ENCODE results near the gene P3H2. TPM values are rescaled to one million over a fixed set of nuclear protein-coding genes. Genes with fewer than 3 reads are reported as not detected.
A peak's percentile ranks its signal among the peaks of the same experiment; 100 is the strongest.

P3H2 gene
- total and polyA plus RNA-seq, 2 experiments from 2014 or later: 56.7 to 56.8 TPM

DNA sequence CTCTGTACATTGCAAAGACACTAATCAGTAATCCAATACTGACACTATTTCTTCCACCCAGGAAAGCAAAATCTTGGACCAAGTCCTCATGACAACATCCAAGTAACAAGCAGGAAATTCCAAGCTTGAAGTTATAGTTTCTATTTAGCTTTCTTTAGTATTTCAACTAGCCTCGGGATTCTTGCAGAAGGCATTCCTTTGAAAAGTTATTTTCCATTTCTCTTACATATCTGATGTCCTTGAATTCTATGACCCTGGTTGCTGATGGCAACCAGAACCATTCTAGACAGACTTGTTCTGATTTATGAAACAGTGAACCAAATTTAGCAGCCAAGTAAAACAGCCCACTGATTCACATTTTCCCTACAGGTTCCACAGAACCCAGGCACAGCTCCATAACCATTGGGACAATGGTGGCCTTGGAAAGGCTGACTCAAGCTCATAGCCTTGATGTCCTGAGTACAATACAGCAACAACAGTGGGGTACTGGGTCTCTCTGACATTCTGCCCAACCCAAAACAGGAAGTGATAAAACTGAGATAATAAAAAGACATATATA lies 26.5 kb downstream of the P3H2 start:
- Histone ChIP-seq H3K4me1 (ENCODE audit: low read depth) (peaks cover 38% of the 10 kb centered on the region), H3K27ac (peak overlapping the region; percentile 6), H3K27me3 (no peaks in the 10 kb centered on the region), H3K9me3 (ENCODE audit: low read depth) (no peaks in the 10 kb centered on the region), H3K4me3 (no peak overlapping the region), H3K36me3 (no peaks in the 10 kb centered on the region)
- DNase-seq (ENCODE audit: low read depth in 1 of 2, low spot score in 1 of 2): peak in 1 of 2 donors; percentile 78
- TF ChIP-seq, protein P1, sequence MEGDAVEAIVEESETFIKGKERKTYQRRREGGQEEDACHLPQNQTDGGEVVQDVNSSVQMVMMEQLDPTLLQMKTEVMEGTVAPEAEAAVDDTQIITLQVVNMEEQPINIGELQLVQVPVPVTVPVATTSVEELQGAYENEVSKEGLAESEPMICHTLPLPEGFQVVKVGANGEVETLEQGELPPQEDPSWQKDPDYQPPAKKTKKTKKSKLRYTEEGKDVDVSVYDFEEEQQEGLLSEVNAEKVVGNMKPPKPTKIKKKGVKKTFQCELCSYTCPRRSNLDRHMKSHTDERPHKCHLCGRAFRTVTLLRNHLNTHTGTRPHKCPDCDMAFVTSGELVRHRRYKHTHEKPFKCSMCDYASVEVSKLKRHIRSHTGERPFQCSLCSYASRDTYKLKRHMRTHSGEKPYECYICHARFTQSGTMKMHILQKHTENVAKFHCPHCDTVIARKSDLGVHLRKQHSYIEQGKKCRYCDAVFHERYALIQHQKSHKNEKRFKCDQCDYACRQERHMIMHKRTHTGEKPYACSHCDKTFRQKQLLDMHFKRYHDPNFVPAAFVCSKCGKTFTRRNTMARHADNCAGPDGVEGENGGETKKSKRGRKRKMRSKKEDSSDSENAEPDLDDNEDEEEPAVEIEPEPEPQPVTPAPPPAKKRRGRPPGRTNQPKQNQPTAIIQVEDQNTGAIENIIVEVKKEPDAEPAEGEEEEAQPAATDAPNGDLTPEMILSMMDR (IDR thresholded peaks at IDR 0.05; ENCODE audit: low read depth, low read length): no peak

DNA sequence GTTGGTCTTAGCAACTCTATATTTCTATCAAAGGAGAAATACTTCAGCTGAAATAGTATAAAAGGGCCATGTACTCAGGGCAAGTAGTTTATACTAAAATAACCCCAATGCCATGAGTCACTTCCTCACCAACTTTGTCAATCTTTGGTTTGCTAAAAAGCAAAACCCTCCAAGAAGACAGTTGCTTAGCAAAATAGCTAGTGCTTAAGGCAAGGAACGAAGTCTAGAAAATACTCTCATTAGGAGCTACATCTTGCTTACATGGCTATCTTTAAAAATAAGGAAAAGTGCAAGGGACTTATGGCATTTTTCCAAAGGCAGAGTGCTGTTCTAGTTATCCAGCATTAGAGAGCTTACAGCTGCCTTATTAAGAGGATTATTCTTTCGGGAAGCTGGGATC lies 28.4 kb downstream of the P3H2 start:
- Histone ChIP-seq H3K4me1 (ENCODE audit: low read depth) (peaks cover 24% of the 10 kb centered on the region), H3K9me3 (ENCODE audit: low read depth) (no peaks in the 10 kb centered on the region), H3K36me3 (no peaks in the 10 kb centered on the region), H3K27me3 (no peaks in the 10 kb centered on the region), H3K4me3 (no peak overlapping the region), H3K27ac (no peak overlapping the region)
- DNase-seq (ENCODE audit: low read depth in 1 of 2, low spot score in 1 of 2): peak in 1 of 2 donors; percentile 80
- TF ChIP-seq, protein P1 (IDR thresholded peaks at IDR 0.05; ENCODE audit: low read depth, low read length): no peak

DNA sequence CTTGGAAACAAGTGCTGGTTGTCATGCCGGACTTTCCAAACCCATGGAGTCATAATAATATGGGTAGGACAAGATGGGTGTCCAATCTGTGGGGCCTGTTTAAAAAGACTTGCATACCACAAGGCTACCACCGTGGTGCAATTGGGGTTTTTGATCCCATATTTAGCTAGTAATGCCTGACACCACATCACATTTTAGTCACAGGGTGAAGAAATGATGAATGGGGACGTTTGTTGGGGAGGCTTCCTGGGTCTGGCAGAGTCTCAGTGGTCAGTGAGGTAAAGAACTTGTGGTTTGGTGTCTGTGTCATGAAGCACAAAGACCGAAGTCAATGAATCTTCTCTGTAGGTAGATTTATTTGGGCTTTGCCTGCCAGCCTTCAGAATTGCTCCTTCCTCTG lies 31.0 kb downstream of the P3H2 start:
- Histone ChIP-seq H3K9me3 (ENCODE audit: low read depth) (no peaks in the 10 kb centered on the region), H3K27ac (no peak overlapping the region), H3K27me3 (no peaks in the 10 kb centered on the region), H3K4me1 (ENCODE audit: low read depth) (peaks cover 28% of the 10 kb centered on the region), H3K36me3 (no peaks in the 10 kb centered on the region), H3K4me3 (no peak overlapping the region)
- TF ChIP-seq, protein P1 (IDR thresholded peaks at IDR 0.05; ENCODE audit: low read depth, low read length): no peak
- no peak for DNase-seq (ENCODE audit: low read depth in 1 of 2, low spot score in 1 of 2)

DNA sequence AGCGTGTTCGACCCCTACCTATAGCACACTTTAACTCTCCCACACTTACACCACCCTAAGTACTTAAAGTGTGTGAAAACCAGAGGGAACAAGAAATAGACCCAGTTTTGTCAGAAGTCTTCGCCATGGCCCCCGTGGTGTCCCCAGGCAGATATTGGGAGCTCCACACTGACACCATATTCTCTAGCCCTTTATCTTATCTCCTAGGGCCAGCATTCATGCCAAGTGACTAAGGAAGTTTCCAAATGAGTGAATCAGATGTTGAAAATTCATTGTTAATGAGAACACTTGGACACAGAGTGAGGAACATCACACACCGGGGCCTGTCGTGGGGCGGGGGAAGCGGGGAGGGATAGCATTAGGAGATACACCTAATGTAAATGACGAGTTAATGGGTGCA lies 31.8 kb downstream of the P3H2 start:
- TF ChIP-seq, protein P1 (IDR thresholded peaks at IDR 0.05; ENCODE audit: low read depth, low read length): no peak
- Histone ChIP-seq H3K4me1 (ENCODE audit: low read depth) (peaks cover 20% of the 10 kb centered on the region), H3K27me3 (no peaks in the 10 kb centered on the region), H3K27ac (peak overlapping the region; percentile 21), H3K4me3 (no peak overlapping the region), H3K9me3 (ENCODE audit: low read depth) (no peaks in the 10 kb centered on the region), H3K36me3 (no peaks in the 10 kb centered on the region)
- DNase-seq (ENCODE audit: low read depth in 1 of 2, low spot score in 1 of 2): peak in 1 of 2 donors; percentile 60

DNA sequence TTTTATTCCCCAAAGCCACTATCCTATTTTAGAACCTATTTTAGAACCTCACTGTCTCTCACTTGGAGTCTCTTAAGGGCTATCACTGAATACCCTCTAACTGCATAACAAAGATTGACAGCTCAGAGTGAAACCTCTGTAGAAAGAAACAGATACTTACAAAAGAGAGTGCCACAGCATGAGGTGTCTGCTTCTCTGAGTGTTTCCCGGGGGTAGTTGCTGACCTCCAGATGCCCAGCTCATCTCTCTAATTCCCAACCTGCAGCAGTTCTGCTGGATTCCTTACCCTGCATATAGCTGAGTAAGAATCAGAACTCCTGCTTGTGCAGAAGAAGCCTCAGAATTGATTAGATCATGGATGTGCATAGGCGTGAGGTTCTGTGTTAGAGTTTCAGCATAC lies 34.5 kb downstream of the P3H2 start:
- H3K9me3 ChIP-seq (ENCODE audit: low read depth): no peaks in the 10 kb centered on the region
- H3K4me1 ChIP-seq (ENCODE audit: low read depth): peaks cover 26% of the 10 kb centered on the region
- TF ChIP-seq, protein P1 (IDR thresholded peaks at IDR 0.05; ENCODE audit: low read depth, low read length): no peak
- DNase-seq (ENCODE audit: low read depth in 1 of 2, low spot score in 1 of 2): peak in 1 of 2 donors; percentile 41
- H3K27me3 ChIP-seq: no peaks in the 10 kb centered on the region
- no peak overlapping the region for H3K4me3 ChIP-seq
- H3K36me3 ChIP-seq: no peaks in the 10 kb centered on the region
- peak overlapping the region; percentile 24 for H3K27ac ChIP-seq

All from cardiac muscle cell (in vitro differentiated cells and primary cell).